HG03064 (cell line): Measurements from ENCODE around the gene SHOX.

Experiments
- ATAC-seq: cut with Tn5 transposase; IDR thresholded peaks from one replicate; pipeline ENCODE4 v1.9.1; 2021; ENCODE audit warnings: low read depth; ENCODE audit not compliant: unreplicated experiment

Gene SHOX

GRCh38 chrX:662126-662525 is 31.5 kb downstream of the SHOX start:
- no peak for ATAC-seq

- no peak for ATAC-seq
These were observed 33.2 kb downstream of the SHOX start for GRCh38 chrX:663841-664240.

- no peak for ATAC-seq
These were observed 36.5 kb downstream of the SHOX start for GRCh38 chrX:666762-667720.

GRCh38 chrX:670645-671044 is 40.1 kb downstream of the SHOX start:
- no peak for ATAC-seq

- no peak for ATAC-seq
These were observed 42.3 kb downstream of the SHOX start for GRCh38 chrX:672931-673330.

- ATAC-seq: no peak
These were observed 44.8 kb downstream of the SHOX start for GRCh38 chrX:675279-675954.

GRCh38 chrX:675955-676295 is 45.3 kb downstream of the SHOX start:
- ATAC-seq: no peak

- no peak for ATAC-seq
These were observed 46.8 kb downstream of the SHOX start for GRCh38 chrX:677376-677775.

- ATAC-seq: no peak
These were observed 48.8 kb downstream of the SHOX start for GRCh38 chrX:679291-679979.

GRCh38 chrX:680062-680461 is 49.5 kb downstream of the SHOX start:
- ATAC-seq: no peak

GRCh38 chrX:681989-682388 is 51.4 kb downstream of the SHOX start:
- ATAC-seq: no peak

GRCh38 chrX:682892-683291 is 52.3 kb downstream of the SHOX start:
- ATAC-seq: no peak

- no peak for ATAC-seq
These were observed 53.0 kb downstream of the SHOX start for GRCh38 chrX:683576-683975.

GRCh38 chrX:685120-686032 is 54.8 kb downstream of the SHOX start:
- ATAC-seq: no peak

- ATAC-seq: no peak
These were observed 59.4 kb downstream of the SHOX start for GRCh38 chrX:689983-690382.

- ATAC-seq: no peak
These were observed 64.2 kb downstream of the SHOX start for GRCh38 chrX:694800-695199.

- no peak for ATAC-seq
These were observed 67.6 kb downstream of the SHOX start for GRCh38 chrX:698206-698605.

- ATAC-seq: no peak
These were observed 70.3 kb downstream of the SHOX start for GRCh38 chrX:700936-701335.

GRCh38 chrX:701673-702072 is 71.1 kb downstream of the SHOX start:
- no peak for ATAC-seq

GRCh38 chrX:703466-703865 is 72.9 kb downstream of the SHOX start:
- no peak for ATAC-seq
